ENCODE measurements around the gene LTBP3.
A peak's percentile ranks its signal among the peaks of the same experiment; 100 is the strongest.
"Not testable (repeated sequence)": the region's sequence is repeated elsewhere in the genome, so short reads cannot be mapped to it uniquely, and the experiment has no call there.

Gene LTBP3

DNA sequence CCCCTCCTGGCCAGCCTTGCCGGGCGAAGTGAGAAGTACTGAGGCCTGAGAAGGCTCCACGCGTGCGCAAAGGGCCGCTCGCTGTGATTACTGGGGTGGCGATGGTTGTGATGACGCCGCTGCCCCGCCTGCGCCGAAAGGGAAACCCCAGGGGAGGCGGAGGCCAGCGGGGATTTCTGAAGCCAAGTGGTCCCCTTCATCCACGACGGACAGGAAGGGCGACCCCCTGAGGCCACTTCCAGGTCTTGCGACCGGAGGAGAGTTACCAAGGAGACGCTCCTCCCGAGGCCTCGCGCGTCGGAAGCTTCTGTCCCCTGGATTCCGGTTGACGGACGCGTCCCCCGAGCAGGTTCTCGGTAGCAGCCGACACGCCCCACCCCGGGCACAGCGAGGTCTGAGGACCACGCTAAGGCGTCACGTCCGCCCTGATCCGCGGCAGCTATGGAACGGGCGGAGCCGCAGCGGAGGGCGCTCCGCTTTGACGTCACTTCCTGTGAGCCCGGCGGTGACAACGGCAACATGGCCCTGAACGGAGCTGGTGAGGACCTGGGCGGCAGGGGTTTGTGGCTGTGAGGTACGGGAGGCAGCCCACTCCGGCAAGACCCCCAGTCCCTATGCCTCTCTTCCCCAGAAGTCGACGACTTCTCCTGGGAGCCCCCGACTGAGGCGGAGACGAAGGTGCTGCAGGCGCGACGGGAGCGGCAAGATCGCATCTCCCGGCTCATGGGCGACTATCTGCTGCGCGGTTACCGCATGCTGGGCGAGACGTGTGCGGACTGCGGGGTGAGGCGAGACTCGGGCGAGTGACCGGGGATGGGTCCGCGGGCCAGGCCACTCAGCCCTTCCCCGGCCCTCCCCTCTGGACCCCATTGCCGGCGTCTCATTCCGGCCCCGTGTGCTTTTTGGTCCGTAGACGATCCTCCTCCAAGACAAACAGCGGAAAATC, 12.1 kb upstream of the LTBP3 start, which contains the start of gene ZNRD2:
TSS of gene ZNRD2 (plus strand) at position 505 of the 946 bp plus-strand sequence. CDS start at position 520, 15 bp downstream.
- DNase-seq = peak; percentile 98

DNA sequence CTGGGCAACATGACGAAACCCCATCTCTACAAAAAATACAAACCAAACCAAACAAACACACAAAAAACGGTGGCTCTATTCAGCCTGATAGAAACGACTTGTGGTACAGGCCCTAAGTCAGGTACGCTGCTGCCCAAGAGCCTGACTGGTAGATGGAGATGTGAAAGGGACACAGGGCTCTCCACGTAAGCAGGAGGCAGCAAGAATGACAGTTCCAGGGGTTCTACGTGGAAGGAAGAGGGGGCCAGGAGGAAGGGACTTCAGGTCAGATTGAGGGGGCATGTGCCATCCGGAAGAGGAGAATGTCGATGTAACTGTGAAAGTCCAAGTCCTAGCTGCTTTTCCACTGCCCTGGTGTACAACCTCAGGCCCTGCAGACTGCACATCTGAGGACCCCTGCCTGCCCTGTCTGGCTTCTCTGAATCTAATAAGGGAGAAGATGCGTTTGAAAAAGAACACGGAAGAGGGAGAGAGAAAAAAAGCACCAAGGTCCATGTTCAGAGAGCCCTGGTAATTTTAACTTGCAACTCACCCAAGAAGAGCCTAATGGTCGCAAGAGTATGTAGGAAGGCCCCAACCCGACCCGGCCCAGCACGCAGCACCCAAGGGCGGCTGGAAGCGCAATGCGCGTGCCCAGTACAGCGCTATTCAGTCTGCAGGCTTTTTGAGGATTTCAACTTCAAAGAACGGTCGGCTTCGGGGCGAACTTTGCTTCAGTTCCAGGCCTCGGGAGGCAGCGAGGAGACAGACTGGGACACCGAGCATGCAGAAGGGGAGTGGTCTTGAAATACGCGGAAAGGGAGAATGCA, 11.2 kb upstream of the LTBP3 start:
- no peak for DNase-seq

DNA sequence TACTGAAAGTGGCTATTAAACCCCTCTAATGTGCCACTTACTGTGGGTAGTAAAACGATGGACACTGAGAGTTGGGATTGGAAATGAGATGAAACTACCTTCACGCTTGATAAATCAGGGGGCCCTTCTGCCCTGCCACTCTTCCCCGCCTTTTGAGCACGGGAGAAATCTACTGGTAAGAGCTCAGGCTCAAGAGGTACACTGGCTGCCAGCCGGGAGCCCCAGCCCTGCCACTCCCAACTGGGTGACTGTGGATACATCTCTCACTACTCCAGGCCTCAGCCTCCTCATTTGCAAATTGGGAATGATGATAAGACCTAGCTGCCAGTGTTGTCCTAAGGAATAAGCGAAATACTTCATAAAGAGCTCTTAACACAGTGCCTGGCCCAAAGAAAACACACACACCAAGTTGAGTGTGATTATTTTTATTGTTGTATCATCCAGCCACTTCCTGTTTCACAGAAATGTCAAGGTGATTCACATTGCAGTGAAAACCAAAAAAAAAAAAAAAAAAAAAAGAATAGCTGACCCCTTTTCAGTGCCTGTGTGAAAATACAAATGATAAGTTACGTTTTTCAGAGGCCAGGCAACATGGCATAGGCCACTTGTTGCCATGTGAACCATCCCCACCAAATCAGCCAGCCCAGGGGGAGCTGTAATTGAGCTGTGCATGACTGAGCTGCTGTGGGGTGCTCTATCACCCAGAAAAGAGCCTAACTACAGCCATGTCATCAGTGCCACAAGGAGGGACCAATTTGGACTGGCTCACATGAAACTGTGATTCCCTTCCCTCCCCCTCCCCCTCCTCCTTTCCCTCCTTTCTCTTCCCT, 7.7 kb upstream of the LTBP3 start:
- no peak for DNase-seq

DNA sequence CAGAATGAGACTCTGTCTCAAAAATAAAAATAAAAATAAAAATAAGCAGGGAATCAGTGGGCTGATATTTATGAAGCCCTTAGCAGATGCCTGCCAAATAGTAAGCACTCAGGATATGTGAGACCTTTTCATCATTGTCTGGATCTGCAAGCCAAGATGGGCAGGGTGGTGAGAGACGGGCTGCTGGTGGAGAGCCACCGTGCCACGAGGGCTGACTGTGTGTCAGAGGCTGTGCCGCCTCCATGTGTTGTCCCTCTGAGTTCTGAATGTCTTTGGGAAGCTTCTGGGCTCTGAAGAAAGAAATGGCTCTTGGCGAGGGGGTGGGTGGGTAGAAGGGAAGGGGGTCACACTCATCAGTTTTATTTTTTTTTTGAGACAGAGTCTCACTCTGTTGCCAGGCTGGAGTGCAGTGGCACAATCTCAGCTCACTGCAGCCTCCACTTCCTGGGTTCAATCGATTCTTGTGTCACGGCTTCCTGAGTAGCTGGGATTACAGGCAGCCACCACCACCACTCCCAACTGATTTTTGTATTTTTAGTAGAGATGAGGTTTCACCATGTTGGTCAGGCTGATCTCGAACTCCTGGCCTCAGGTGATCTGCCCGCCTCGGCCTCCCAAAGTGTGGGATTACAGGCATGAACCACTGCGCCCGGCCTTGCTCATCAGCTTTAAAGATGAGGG, 6.9 kb upstream of the LTBP3 start:
- DNase-seq = not testable (repeated sequence)

DNA sequence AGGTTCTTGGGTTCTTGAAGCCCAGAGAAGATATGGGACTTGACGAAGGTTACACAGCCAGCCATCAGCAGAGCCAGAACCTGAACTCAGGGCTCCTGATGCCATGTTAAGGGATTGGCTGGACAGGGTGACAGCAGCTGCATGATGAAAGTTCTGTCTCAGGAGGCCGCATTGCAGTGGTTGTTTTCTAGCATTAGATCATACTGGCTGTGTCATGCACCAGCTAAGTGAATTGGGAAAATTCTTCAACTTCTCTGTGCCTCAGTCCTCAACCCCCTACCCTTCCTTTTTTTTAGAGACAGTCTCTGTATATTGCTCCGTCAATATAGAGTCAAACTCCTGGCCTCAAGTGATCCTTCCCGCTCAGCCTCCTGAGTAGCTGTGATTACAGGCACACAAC, 5.4 kb upstream of the LTBP3 start:
- DNase-seq = no peak

DNA sequence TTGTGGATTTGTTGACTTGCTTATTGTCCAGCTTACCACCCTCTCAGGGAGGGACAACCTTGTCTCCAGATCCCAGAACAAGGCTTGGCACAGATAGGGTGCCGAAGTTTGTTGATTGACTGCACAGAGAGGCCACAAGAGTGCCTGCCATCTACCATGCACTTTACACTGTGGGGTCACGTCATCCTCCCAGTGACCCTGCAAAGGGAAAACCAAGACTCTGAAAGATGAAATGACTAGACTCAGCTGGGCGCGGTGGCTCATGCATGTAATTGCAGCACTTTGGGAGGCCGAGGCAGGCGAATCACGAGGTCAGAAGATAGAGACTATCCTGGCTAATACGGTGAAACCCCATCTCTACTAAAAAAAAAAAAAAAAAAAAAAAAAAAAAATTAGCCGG, 4.6 kb upstream of the LTBP3 start:
- no peak for DNase-seq

DNA sequence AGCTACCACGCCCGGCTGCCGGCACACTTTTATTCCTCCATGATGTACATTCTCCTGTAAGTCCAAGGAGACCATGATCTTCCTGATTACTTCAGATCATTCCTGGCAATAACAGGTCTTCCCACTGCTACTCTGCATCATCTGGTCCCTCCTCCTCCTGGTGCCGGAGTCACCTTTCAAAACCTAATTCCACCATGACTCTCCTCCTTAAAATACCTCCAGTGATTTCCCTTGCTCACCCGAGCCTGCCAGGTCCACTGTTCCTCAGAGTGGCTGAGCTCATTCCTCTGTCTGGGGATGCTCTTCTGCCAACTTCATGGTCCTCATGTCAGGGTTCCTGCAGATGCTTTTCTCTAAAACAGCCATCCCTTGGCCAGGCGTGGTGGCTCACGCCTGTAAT, 3.9 kb upstream of the LTBP3 start:
- no peak for DNase-seq

DNA sequence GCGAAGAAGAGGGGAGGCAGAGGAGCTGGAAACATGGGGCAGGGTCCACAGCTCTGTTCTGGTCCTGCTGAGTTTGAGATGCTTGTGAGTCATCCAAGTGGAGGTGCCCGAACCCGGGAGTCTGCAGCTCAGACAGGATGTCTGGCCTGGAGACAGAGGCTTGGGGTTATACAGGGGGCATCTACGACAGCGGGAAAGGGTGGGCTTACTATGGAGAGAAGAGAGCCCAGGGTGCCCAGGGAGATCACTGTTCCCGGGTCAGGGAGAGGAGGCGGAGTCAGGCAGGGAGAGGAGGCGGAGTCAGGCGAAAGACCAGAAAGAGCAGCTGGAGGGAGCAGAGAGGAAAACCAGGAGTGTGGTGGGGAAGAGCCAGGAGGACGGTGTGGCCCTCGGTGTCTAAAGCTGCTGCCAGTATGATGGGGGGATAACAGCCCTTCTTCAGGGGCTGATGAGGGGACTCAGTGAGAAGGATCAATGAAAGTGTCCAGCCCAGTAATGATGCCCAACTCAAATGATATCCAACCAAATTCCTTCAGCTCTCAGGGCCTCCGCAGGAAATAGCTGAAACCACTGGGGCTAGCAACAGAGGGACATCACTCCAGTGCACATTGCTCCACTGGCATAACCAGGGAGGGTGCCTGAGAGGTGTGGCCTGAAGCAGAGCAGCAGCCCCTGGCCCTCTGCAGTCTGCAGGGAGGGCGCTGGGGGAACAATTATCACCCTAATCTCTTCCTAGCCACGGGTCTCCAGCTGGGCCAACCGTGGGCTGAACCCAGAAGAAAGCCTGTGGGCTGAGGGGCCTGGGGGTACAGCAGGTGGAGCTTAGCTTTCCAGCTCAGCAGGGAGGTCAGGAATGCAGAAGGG, 2.6 kb upstream of the LTBP3 start:
- DNase-seq = no peak

DNA sequence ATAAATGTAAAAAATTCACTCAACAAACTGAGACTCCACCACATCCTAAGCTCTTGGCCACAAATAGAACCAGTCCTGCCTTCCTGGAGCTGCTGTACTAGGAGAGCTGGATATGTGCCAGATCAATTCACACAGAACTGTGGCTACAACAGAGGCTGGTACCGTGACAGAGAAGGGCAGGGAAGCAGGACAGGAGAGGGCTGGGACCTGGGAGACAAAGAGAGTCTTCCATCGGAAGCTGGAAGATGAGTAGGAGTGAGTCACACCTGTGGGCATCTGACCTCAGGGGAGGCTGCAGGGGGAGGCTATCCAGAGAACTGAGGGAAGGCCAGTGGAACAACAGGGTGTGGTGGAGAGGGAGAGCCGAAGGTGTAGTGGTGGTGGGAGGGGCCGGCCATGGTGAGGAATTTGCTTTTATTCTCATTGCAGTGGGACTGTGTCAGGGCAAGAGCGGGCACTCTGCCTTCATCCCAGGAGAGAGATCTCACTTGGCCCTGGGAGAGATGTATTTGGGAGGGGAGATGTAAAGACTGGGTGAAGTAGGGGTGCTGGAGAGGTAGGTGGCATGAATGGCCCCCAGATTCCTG, 1.9 kb upstream of the LTBP3 start:
- no peak for DNase-seq

DNA sequence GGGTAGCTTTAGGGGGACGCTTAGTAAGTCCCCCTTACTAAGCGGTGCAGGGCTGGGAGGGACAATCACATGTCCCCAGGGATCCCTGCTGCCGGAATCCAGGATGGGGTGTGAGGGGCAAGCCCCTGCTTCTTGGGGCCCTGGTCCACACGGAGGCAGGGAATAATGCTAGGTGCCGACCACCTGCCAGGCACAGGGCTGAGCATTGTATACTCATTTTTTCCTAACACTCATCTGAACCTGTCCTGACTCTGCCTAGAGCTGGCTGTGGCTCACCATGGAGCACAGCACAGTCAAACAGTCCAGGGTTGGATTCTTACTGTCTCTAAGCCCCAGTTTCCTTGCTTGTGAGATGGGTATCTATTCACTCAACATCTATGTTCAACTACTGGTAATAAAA, 1.4 kb upstream of the LTBP3 start:
- DNase-seq = no peak

DNA sequence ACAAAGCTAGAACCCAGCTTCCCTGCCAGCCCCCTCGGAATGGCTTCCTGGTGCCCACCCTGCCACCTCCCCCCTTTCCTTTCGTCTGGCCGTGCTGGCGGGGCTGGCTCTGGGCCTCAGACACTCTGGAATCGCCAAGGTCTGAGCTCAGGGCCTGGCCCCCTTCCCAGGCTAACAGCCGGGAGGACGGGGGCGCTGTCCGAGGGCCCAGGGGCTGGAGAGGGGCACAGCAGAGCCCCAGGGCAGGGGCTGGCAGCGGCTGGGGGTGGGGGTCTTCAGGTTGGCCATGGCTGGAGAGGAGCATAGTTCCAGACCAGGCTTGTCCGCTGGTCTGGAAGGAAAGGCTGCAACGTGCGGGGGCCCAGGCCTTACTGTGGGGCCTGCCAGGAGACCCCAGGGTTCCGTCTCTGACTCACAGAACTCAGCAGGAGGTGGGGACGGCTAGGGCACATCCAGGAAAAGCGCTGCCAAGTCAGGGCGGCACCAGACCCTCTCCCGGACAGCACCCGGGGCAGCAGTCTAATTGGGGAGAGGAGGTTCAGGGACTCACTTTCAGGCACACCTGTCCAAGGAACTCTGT, 861 bp upstream of the LTBP3 start:
- no peak for DNase-seq

DNA sequence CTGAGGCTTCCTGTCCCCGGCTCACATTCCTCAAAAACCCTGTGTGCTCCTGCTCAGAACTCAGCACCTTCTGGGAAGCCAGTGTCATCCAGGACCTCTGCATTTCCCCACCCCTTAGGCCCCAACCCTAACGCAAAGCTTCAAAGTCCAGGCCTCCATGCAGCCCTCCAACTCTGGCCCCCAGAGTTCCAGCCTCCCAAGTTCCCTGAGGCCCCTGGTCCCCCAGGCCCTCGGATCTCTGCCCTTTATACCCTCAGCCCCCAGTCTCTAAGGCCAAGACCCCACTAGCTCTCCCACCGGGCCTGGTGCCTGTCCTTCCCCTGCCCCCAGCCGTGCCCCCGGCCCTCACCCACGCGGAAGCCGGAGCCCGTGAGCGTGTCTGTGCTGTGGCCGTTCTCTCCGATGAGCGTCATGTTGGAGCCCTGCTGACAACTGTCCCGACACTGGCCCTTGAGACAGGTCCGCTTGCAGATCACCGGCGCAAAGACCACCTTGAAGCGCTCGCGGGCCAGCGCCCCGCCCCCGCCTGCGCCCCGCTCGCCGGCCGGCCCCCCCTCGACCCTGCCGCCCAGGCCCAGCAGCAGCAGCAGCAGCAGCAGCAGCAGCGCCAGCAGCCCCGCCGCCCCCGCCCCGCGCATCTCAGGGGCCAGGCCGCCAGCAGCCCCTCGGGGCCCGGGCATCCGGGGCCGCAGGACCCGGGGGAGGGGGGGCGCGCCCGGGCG, 718 bp downstream of the LTBP3 start:
- no peak for DNase-seq

DNA sequence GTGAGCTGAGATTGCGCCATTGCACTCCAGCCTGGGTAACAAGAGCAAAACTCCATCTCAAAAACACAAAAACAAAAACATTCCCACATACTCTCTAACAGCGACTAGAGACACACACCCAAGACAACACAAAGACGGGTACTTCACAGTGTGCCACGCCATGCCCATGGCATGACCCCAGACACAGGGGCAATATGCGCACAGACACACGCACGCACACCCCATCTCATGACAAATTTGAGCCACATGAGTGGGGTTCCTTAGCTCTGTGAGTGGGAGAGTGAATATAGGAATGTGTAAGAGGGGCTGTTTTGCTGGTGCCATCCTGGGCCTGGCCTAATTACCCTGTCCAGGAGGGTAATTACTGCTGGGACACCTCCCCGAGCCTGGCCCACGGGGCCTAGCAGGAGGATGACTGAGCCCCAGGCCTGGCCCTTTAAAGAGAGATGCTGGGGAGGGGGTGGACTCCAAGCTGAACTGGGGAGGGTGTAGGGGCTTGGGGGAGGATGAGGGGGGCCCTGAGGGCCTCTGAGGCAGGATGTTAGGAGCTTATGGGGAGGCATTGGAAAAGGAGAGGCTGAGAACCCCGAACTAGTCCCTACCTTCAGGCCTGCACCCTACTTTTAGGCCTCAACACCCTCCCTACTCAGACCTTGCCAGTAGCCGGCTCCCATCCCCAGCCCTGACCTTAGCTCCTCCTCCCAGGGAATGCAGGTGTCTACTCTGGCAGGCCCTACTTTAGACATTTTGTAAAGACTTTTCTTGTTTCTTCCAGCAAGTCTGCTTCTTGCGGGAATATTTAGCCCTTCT, 1.5 kb downstream of the LTBP3 start:
- DNase-seq = no peak

DNA sequence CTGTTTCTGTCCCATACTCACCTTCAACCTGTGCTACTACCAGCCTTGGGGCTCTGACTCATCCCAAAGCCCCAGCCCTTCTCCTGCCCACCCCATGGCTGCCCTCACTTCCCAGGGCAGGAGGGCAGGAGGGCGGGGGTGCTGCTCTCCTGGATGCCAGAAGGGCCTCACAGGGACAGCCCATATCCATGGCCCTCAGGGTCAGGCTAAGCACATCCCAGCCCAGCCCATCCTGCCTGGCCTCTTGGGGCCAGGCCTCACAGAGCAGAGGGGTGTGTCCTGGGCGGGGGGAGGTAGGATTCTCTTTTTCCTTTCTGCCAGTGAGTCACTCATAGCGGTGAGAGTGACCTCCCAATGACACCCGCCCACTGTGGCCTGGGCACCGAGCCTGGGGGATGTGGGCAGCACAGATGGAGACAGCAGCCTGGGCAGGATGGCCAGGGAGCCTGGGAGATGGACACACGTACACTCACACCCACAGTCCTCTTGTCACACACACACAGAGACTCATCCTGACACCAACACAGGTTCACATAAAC, 2.4 kb downstream of the LTBP3 start:
- no peak for DNase-seq

DNA sequence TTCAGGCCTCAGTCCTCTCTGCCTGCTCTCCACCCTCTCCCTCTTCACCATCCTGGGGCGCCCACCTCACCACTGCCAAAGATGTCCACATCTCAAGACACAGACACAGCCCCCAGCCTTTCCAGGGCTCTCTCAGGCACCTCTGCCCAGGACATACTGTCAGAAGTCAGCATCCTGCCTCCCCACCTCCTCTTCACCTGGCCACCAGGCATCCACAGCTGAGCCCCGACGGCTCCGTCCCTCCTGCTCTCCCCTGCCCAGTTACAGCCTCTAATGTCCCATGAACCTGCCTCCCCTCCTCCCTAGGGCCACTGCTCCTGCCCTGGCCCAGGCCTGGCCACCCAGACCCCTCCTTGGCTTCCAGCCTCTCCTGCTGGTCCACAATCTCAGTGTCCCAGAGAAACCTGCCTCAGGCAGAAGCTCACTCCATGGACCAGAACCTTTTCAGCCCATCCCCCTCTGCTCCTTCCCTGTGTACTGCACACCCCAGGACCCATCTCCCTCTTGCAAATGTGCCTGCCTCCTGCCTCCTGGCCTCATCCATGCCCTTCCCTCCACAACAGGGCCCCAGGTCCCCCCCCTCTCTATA, 3.2 kb downstream of the LTBP3 start:
- DNase-seq = no peak

DNA sequence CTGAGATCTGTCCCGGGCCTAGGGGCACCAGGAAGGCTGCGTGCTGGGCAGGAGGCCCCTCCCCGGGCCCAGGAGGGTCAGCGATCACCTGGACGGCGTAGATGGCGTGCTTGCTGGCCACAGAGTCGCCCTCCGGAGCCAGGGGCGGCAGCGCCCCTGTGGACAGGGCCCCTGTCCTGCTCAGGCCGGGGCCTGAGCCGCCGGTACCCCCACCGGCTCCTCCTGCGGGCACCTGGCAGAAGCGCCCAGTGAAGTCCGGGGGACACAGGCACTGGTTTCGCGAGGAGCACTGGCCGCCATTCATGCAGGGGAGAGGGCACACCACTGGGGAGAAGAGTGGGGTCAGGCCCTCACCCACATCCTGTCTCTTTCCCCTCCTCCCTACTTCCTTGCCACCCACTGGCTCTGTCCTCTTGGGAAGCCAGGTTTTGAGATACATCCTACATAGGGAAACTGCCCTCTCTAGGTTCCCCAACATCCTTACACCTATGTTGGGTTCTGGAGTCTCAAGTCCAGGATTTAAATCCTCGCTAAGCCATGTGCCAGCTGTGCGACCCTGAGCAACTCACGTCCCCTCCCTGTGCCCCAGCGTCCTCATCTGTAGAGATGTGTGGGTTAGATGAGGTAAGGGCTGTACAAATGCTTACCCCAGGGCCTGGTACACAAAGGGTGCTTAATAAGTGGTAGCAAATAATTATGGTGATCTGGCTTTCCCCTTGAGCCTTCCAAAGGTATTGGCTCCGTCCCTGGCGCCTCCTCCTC, 3.9 kb downstream of the LTBP3 start:
- DNase-seq = no peak

DNA sequence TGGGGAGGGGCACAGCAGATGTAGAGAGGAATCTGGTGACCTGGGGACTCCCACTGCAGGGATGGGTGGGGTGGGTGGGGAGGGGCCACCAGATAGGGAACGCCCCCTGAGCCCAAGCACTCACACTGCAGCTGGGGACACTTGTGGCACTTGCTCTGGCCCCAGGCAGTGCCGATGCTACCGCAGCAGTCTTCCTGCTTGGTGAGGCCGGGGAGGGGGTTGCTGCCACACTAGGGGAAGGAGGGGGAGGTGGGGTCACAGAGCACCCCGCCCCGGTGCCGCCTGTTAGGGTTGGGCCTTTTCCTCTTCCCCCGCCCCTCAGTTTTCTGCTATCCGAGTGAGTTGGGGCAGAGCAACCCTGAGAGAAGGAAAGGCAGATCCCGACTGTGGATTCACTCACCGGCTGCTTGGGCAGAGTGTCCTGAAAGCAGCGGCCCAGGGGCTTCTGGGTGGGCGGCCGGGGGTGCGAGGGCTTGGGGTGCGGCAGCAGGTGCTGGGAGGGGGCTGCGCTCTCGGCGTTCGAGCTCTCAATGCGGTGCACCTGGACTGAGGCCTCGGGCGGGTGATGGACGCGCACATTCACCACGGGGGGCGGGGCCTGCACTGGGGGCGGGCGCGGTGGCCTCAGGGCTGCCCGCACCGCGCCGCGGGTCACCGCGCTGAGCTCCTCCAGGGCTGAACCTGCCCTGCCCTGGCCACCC, 4.7 kb downstream of the LTBP3 start:
- no peak for DNase-seq
